MM.1S (cell line): ENCODE results near the gene KPNB1.

Experiments
- DNase-seq: peaks from one replicate; pipeline ENCODE4 v3.0.0-alpha.2; 2015
- H2AFZ ChIP-seq: fragments of 300-600 bp; sonication (generic); 2 replicates; pipeline ENCODE4 v1.6.0; 2016; ENCODE audit warnings: antibody characterized with exemption, low read length
- H3F3A ChIP-seq: fragments of 300-600 bp; sonication (generic); 2 replicates; pipeline ENCODE4 v1.6.1; 2016; ENCODE audit warnings: mild to moderate bottlenecking, antibody characterized with exemption, low read length, moderate library complexity, mixed read lengths; ENCODE audit not compliant: insufficient read depth
- H3K27ac ChIP-seq: fragments of 300-600 bp; sonication (generic); 2 replicates; pipeline ENCODE4 v1.5.1; 2016; ENCODE audit warnings: mild to moderate bottlenecking, low read length
- H3K27me3 ChIP-seq: fragments of 300-600 bp; sonication (generic); replicated peaks from 2 replicates; pipeline ENCODE4 v1.6.0; 2016; ENCODE audit warnings: low read length; ENCODE audit not compliant: insufficient read depth
- H3K36me3 ChIP-seq: fragments of 300-600 bp; sonication (generic); replicated peaks from 2 replicates; pipeline ENCODE4 v1.6.1; 2016; ENCODE audit warnings: mild to moderate bottlenecking, low read length, mixed read lengths; ENCODE audit not compliant: insufficient read depth
- H3K4me1 ChIP-seq: fragments of 300-600 bp; sonication (generic); 2 replicates; pipeline ENCODE4 v1.6.1; 2016; ENCODE audit warnings: low read length, mixed read lengths
- H3K4me2 ChIP-seq: fragments of 300-600 bp; sonication (generic); 2 replicates; pipeline ENCODE4 v1.6.0; 2016; ENCODE audit warnings: low read depth, low read length
- H3K4me3 ChIP-seq: fragments of 300-600 bp; sonication (generic); 2 replicates; pipeline ENCODE4 v1.5.1; 2016; ENCODE audit warnings: low read length, mixed read lengths
- H3K79me2 ChIP-seq: fragments of 300-600 bp; sonication (generic); 2 replicates; pipeline ENCODE4 v1.6.1; 2016; ENCODE audit warnings: mixed run types, low read length, mixed read lengths
- H3K9ac ChIP-seq: fragments of 300-600 bp; sonication (generic); 2 replicates; pipeline ENCODE4 v1.6.1; 2016; ENCODE audit warnings: low read length, mixed read lengths
- H3K9me2 ChIP-seq: fragments of 300-600 bp; sonication (generic); replicated peaks from 2 replicates; pipeline ENCODE4 v1.6.1; 2016; ENCODE audit warnings: mild to moderate bottlenecking, low read length, mixed read lengths; ENCODE audit not compliant: insufficient read depth
- H3K9me3 ChIP-seq: fragments of 300-600 bp; sonication (generic); replicated peaks from 2 replicates; pipeline ENCODE4 v1.6.1; 2016; ENCODE audit warnings: mild to moderate bottlenecking, low read length, mixed read lengths; ENCODE audit not compliant: insufficient read depth
- H4K20me1 ChIP-seq: fragments of 300-600 bp; sonication (generic); 2 replicates; pipeline ENCODE4 v1.6.1; 2016; ENCODE audit warnings: mild to moderate bottlenecking, low read length, moderate library complexity, mixed read lengths; ENCODE audit not compliant: insufficient read depth
- CTCF ChIP-seq: fragments of 300-600 bp; sonication (generic); IDR thresholded peaks from 2 replicates; pipeline ENCODE4 v1.5.1; 2016; ENCODE audit warnings: antibody characterized with exemption, low read length, mixed read lengths
- EZH2 ChIP-seq: fragments of 300-600 bp; sonication (generic); optimal IDR thresholded peaks from 2 replicates; pipeline ENCODE3; 2017; ENCODE audit warnings: low read depth, mild to moderate bottlenecking, antibody characterized with exemption, low read length, mixed read lengths
- EZH2phosphoT487 ChIP-seq: fragments of 300-600 bp; sonication (generic); IDR thresholded peaks from 2 replicates; pipeline ENCODE4 v1.6.1; 2018; ENCODE audit warnings: antibody characterized with exemption, low read length

The KPNB1 gene

GRCh38 chr17:47640076-47640475, 9.6 kb upstream of the KPNB1 start:
- H3K4me3 ChIP-seq = no peak overlapping the region
- no peaks in the 10 kb centered on the region for H3K9me2 ChIP-seq
- no peaks in the 10 kb centered on the region for H3K27me3 ChIP-seq
- H2AFZ ChIP-seq = no peak overlapping the region
- H3F3A ChIP-seq = peaks cover 8% of the 10 kb centered on the region; the same call in 1 of the 2 replicates
- no peaks in the 10 kb centered on the region for H3K36me3 ChIP-seq
- no peaks in the 10 kb centered on the region for H3K9me3 ChIP-seq
- H3K9ac ChIP-seq = no peak overlapping the region
- no peak overlapping the region for H3K4me2 ChIP-seq
- H3K27ac ChIP-seq = no peak overlapping the region
- TF ChIP-seq EZH2phosphoT487 (no peak), CTCF (no peak), EZH2 (no peak)
- DNase-seq = no peak
- H4K20me1 ChIP-seq = no peaks in the 10 kb centered on the region
- no peaks in the 10 kb centered on the region for H3K79me2 ChIP-seq
- peaks cover 9% of the 10 kb centered on the region for H3K4me1 ChIP-seq

GRCh38 chr17:47641202-47641601, 8.5 kb upstream of the KPNB1 start:
- H3K9ac ChIP-seq = no peak overlapping the region
- no peaks in the 10 kb centered on the region for H4K20me1 ChIP-seq
- peaks cover 8% of the 10 kb centered on the region; the same call in 1 of the 2 replicates for H3F3A ChIP-seq
- H3K79me2 ChIP-seq = no peaks in the 10 kb centered on the region
- H3K9me2 ChIP-seq = no peaks in the 10 kb centered on the region
- H3K9me3 ChIP-seq = no peaks in the 10 kb centered on the region
- no peaks in the 10 kb centered on the region for H3K36me3 ChIP-seq
- peak; percentile 35 for DNase-seq
- H3K27me3 ChIP-seq = no peaks in the 10 kb centered on the region
- H3K4me1 ChIP-seq = peaks cover 9% of the 10 kb centered on the region
- H2AFZ ChIP-seq = no peak overlapping the region
- H3K27ac ChIP-seq = peak overlapping the region; percentile 15; the same call in 1 of the 2 replicates
- TF ChIP-seq EZH2phosphoT487 = no peak
- H3K4me3 ChIP-seq = no peak overlapping the region
- H3K4me2 ChIP-seq = peak overlapping the region; percentile 31

GRCh38 chr17:47643116-47643515, 6.6 kb upstream of the KPNB1 start:
- H3K27me3 ChIP-seq = no peaks in the 10 kb centered on the region
- H3K4me3 ChIP-seq = no peak overlapping the region
- H3K9me2 ChIP-seq = no peaks in the 10 kb centered on the region
- DNase-seq = no peak
- H3K9me3 ChIP-seq = no peaks in the 10 kb centered on the region
- H3K4me1 ChIP-seq = peaks cover 9% of the 10 kb centered on the region
- peaks cover 12% of the 10 kb centered on the region for H3F3A ChIP-seq
- H3K4me2 ChIP-seq = no peak overlapping the region
- no peaks in the 10 kb centered on the region for H4K20me1 ChIP-seq
- TF ChIP-seq EZH2phosphoT487 (no peak), CTCF (no peak), EZH2 (no peak)
- H2AFZ ChIP-seq = no peak overlapping the region
- no peak overlapping the region for H3K9ac ChIP-seq
- no peak overlapping the region for H3K27ac ChIP-seq
- no peaks in the 10 kb centered on the region for H3K79me2 ChIP-seq
- no peaks in the 10 kb centered on the region for H3K36me3 ChIP-seq

- no peak overlapping the region for H3K4me2 ChIP-seq
- no peak for DNase-seq
Observed at GRCh38 chr17:47644324-47644723, 5.4 kb upstream of the KPNB1 start.

More at GRCh38 chr17:47644324-47644723, 5.4 kb upstream of the KPNB1 start:
- Histone ChIP-seq H3K79me2 (no peaks in the 10 kb centered on the region), H3K27ac (no peak overlapping the region), H3F3A (peaks cover 23% of the 10 kb centered on the region), H3K27me3 (no peaks in the 10 kb centered on the region), H3K36me3 (no peaks in the 10 kb centered on the region), H3K9ac (no peak overlapping the region), H2AFZ (no peak overlapping the region), H3K9me3 (no peaks in the 10 kb centered on the region), H3K4me1 (peaks cover 15% of the 10 kb centered on the region), H4K20me1 (no peaks in the 10 kb centered on the region), H3K4me3 (no peak overlapping the region), H3K9me2 (no peaks in the 10 kb centered on the region)
- TF ChIP-seq CTCF (no peak), EZH2phosphoT487 (no peak), EZH2 (no peak)
